ENCODE measurements around the gene IL1RAP.

Gene IL1RAP

DNA sequence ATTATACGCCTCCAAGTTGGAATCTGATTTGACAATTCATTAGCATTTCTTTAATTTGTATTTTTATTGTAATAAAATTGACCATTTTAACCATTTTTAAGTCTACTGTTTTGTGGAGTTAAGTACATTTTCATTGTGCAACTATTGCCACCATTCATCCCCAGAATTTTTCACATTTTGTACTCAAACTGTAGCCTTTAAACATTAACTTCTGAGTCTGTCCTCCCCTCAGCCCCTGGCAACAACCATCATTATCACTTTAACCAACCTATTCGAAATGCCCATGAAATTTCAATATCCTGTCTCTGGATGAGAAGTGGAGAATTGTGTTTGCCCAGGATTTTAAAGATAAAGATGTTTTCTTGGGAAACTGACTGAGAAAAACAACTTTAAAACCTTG, 27.7 kb downstream of the IL1RAP start:
- TF ChIP-seq ZNF274 (IDR thresholded peaks at IDR 0.05; ENCODE audit: low read depth, low read length), result no peak
- H3K4me3 ChIP-seq (ENCODE audit: low read length), result no peak overlapping the region

DNA sequence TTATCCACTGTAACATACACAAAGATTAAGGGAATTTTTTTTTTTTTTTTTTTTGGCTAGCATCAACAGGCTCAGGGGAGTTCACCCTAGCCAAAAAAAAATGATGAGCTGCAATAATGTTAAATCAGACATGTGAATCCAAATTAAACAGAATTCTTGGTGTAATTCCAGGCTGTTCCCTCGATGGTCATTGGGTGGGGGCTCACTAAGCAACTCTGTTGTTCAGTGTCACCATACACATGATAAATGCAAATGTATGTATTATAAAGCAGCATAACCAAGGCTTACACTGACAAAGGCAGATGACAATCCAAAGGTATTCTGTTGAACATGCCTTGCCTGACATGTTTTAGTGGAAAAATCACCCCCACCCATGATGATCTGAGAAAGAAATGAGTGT, 29.0 kb downstream of the IL1RAP start:
- TF ChIP-seq ZNF274 (IDR thresholded peaks at IDR 0.05; ENCODE audit: low read depth, low read length), result no peak
- H3K4me3 ChIP-seq (ENCODE audit: low read length), result no peak overlapping the region

DNA sequence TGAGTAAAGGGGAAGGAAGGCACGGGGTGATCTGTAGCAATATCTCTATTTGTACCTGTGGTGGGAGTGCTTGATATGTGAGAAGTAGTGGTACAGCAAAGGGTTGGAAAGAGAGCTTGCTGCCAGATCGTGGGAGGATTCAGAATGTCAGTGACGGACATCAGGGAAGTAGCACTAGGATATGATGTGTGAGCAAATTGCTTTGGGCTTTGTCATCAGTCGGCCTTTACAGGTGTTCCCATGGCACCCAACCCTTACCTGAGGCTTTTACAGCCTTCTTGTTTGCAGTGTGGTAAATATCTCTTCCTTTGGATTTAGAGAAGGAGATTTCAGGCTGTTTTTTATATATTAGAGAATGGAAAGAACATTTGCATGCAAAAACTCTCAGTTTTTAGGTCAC, 29.8 kb downstream of the IL1RAP start:
- H3K4me3 ChIP-seq (ENCODE audit: low read length), result no peak overlapping the region
- TF ChIP-seq ZNF274 (IDR thresholded peaks at IDR 0.05; ENCODE audit: low read depth, low read length), result no peak

DNA sequence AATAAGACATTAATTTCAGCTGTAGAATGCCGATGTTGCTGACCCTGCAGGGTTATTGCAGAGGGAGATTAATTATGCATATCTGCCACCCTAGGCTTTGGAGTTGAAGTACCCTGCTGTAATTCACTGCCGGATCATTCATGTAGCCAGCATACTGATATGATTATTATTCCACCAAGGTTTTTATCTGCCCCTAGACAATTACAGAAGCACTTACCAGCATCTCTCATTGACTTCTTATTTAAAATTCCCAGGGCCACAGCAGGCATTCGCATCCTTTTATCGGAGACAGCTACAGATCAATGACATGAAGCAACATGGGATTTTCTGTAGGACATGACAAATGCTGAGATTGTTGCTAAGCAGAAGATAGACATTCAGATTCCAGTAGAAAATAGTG, 31.3 kb downstream of the IL1RAP start:
- H3K4me3 ChIP-seq (ENCODE audit: low read length), result no peak overlapping the region

DNA sequence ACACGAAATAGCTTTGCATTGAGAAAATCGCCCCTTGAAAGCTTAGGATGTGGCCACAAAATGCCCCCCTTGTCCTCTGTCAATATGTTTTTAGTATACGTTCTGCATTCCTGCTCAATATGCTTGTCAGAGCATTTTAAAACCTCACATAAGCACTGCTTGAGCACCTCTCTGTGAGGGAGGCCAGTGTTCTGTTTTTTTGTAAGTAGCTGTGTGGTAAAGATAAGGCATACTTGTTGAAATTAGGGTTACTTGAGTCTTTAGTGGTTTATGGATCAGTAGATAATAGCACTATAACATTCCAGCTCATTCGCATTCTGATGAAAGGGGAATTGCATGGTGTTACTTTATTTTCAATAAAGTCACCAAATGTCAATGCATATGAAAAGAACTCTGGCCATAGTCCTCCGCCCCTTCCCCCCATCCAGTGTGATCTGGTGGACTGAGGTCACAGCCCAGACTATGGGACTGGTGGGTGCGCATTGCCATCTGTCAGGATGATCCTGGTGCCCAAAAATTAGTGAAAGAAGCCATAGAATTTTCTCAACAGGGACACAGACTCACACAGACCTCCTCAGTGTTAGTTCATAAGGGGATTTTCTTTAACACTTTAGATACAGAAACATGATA, 33.1 kb downstream of the IL1RAP start:
- H3K4me3 ChIP-seq (ENCODE audit: low read length), result no peak overlapping the region
- no peak for TF ChIP-seq ZNF274 (IDR thresholded peaks at IDR 0.05; ENCODE audit: low read depth, low read length)

More for the DNA sequence above, 31.3 kb downstream of the IL1RAP start:
- TF ChIP-seq ZNF274 (IDR thresholded peaks at IDR 0.05; ENCODE audit: low read depth, low read length), result no peak

DNA sequence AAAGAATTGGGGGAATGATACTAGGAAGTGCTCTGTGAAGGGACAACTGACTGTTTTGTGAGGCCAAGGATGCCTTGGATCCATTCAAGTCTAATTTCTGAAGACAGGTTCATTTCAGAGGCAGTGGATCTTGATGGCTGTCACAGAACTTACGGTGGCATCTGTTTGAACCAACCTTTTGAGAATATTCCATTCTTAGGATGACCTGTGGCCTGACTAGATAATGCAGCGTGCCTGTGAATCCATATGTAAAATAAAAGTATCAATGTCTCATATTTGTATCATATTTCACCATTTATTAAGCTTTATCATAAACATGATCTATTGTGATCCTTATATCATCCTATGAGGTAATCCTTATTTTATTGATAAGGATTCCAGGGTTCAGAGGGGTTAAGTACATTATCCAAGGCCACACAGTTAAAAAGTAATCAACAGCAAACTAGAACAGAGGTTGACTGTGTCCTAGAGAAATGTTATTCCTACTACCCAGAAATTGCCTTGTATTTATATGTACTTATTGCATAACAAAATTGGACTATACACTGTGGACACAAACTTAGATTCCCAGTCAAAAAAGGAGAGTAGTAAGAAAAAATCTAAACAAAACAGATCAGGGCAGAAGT, 34.3 kb downstream of the IL1RAP start:
- no peak for TF ChIP-seq ZNF274 (IDR thresholded peaks at IDR 0.05; ENCODE audit: low read depth, low read length)
- no peak overlapping the region for H3K4me3 ChIP-seq (ENCODE audit: low read length)

DNA sequence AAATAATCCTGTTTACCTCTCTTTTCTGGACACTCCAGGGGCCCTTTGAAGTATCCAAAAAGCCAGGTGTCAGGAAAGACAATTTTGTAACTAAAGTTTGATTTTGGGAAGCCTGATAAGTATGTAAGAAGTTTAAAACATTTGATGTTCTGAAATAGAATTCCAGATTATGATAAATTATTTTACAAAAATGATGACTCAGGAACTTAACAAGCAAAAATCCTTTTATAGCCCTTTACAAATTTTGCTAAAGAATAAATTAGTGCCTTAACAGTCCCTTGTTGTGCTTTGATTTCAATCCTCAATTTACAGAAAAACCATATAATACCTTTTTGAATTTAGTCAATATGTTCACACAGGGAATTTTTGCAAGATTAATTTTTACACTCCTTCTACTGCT, 38.1 kb downstream of the IL1RAP start:
- H3K4me3 ChIP-seq (ENCODE audit: low read length), result no peak overlapping the region
- no peak for TF ChIP-seq ZNF274 (IDR thresholded peaks at IDR 0.05; ENCODE audit: low read depth, low read length)

DNA sequence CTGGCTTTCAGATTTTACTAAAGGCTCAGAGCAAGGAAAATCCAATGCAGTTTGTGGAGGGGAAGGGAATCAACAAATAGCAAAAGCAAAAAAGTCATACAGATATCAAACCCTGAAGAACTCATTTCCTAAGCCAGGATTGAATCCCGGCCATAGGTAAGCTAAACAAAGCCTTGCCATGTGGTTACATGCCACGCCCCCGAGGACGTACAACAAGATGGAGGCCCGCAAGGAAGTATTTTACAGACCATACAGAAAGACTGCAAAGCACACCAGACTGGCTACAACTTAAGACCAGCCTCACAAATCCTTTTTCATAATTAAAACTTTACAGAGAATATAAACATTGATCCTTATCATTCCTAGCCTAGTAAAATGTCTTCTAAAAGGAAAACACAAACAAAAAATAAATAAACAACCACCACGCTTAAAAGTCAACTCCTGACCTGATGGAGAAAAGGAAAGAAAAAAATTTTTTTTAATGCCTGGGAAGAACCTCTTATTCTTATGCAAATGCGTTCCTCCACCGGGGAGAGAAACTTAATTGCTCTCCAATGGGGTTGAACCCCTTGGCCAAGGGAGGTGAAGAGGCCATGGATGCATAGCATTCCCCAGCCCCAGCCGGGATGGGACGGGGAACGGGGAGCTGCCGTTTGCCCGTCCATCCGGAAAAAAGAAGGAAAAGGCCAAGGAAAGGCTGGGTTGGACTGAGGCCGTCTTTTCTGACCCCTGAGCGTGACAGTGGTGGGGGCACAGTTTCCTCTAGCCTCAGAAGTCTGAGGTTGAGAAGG, 39.3 kb downstream of the IL1RAP start:
- no peak for TF ChIP-seq ZNF274 (IDR thresholded peaks at IDR 0.05; ENCODE audit: low read depth, low read length)

DNA sequence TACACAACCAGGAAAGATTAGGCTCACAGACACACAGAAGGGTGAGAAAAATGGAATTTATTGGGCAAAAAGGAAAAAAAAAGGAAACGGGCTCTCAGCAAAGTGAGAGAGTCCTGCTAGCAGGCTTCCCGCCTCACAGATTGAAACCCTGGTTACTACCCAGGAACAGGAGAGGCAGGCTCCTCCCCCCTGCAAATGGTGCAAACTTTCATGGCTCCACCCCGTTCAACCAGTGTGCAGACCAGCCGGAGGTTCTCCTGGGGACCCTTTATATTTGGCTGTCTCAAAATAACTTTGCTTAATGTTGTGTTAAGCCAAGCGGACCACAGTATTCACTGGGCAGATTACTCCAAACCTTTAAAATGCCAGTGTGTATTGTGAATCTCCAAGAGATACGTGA, 40.3 kb downstream of the IL1RAP start:
- no peak overlapping the region for H3K4me3 ChIP-seq (ENCODE audit: low read length)
- TF ChIP-seq ZNF274 (IDR thresholded peaks at IDR 0.05; ENCODE audit: low read depth, low read length), result no peak

More for the DNA sequence above, 39.3 kb downstream of the IL1RAP start:
- no peak overlapping the region for H3K4me3 ChIP-seq (ENCODE audit: low read length)

DNA sequence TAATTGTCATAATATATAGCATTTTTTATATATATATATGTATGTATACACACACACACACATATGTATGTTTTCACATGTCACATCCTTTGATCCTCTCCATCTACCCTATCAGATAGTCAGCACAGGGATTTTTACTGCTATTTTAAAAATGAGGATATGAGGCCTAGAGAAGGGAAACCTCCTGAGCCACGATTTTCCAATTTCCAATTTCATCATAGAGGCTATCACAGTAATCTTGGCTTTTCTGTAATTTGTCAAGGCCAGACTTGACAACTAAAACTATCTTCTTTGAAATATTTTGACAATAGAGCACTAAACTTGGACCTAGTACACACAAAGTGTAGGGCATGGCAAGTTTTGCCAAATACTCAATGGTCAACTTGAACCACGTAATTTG, 42.5 kb downstream of the IL1RAP start:
- no peak overlapping the region for H3K4me3 ChIP-seq (ENCODE audit: low read length)
- TF ChIP-seq ZNF274 (IDR thresholded peaks at IDR 0.05; ENCODE audit: low read depth, low read length), result no peak

DNA sequence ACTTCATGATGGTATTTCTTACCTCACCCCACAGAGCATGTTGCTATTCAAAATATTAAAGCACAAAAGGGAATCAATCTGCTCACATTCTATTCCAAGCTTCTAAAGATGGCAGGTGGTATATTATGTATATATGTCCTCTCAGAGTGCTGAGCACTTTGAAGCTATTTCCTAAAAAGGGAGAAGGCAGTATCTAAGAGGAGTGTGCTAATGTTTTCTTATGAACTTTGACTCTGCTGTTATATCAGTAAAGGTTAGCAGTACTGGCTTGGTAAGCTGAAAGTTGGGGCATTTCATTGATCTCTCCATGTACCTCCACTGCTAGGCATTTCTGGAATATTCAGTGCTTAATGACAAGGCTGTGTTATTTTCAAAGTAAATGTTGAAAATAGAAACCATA, 43.4 kb downstream of the IL1RAP start:
- no peak overlapping the region for H3K4me3 ChIP-seq (ENCODE audit: low read length)
- no peak for TF ChIP-seq ZNF274 (IDR thresholded peaks at IDR 0.05; ENCODE audit: low read depth, low read length)

DNA sequence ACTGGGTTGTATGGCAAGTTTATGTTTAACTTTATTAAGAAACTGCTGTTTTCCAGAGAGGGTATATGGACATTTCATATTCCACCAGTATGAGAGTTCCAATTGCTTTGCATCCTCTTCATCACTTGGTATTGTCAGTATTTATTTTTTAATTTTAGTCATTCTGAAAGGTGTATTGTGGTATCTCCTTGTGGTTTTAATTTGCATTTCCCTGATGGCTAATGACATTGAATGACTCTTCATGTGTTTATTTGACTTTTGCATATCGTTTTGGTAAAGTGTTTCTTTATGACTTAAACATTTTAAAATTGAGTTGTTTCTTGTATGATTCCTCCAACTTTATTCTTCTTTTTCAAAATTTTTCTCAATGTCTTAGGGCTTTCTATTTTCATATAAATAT, 44.4 kb downstream of the IL1RAP start:
- TF ChIP-seq ZNF274 (IDR thresholded peaks at IDR 0.05; ENCODE audit: low read depth, low read length), result no peak
- no peak overlapping the region for H3K4me3 ChIP-seq (ENCODE audit: low read length)

DNA sequence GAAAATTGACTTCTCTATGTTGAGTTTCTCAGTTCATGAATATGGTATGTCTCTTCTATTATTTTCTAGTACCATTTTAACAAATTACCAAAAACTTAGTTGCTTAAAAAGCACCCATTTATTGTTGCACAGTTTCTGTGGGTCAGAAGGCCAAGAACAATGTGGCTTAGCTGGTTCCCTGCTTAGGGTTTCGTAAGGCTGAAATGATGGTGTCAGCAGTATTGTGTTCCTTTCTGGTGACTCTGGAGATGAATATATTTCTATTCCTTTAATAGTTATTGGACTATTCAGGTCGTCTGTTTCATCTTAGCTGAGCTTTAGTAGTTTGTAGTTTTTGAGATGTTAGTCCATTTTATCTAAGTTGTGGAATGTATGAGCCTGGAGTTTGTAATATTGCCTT, 44.9 kb downstream of the IL1RAP start:
- H3K4me3 ChIP-seq (ENCODE audit: low read length), result no peak overlapping the region
- no peak for TF ChIP-seq ZNF274 (IDR thresholded peaks at IDR 0.05; ENCODE audit: low read depth, low read length)

DNA sequence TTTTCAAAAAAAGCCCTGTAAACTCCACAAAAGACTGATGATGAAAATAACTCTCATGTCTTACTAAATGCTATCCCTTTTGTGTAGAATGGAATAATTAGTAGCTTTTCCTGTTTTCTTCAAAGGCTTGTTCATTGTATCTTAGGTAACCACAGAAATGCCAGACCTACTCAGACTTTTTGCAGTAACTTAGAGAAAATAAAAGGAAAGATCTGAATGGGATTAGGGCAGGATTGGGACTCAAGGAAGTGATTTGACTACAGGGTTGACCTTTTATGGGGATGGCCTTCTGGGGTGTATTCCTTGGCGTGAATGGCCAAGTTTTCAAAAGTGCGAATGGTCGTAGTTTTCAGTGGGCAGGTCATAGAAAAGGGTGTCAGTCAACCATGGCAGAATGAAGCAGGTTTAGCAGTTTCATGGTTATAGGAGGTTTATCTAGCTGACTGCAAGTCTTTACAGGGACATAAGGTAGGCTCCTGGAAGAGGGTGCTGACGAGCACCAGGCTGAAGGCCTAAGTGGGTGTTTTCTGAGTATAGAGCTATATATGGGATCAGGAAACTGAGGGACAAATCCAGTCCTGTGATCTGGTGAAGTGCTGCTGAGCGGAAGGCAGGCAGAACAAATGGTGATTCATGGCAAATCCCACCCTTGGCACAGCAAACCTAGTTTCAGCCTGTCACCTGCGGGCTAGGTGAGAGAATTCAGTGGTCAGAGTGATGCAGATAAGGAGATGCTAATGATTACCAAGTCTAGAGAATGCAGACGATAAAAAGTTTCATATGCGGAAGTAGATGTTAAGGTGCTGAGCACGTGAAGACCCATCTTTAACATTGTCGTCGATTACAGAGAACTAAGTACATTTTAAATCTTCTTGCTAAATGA, 46.4 kb downstream of the IL1RAP start:
- no peak for TF ChIP-seq ZNF274 (IDR thresholded peaks at IDR 0.05; ENCODE audit: low read depth, low read length)
- H3K4me3 ChIP-seq (ENCODE audit: low read length), result no peak overlapping the region

Data from GM08714 (cell line).